HG03039 (cell line): ENCODE results near the gene ATG5.
"Not testable (repeated sequence)": the region's sequence is repeated elsewhere in the genome, so short reads cannot be mapped to it uniquely, and the experiment has no call there.

Experiments used
- ATAC-seq: cut with Tn5 transposase; IDR thresholded peaks from one replicate; pipeline ENCODE4 v1.9.1; 2021; ENCODE audit warnings: mild to moderate bottlenecking, moderate library complexity; ENCODE audit not compliant: unreplicated experiment

Gene ATG5

DNA sequence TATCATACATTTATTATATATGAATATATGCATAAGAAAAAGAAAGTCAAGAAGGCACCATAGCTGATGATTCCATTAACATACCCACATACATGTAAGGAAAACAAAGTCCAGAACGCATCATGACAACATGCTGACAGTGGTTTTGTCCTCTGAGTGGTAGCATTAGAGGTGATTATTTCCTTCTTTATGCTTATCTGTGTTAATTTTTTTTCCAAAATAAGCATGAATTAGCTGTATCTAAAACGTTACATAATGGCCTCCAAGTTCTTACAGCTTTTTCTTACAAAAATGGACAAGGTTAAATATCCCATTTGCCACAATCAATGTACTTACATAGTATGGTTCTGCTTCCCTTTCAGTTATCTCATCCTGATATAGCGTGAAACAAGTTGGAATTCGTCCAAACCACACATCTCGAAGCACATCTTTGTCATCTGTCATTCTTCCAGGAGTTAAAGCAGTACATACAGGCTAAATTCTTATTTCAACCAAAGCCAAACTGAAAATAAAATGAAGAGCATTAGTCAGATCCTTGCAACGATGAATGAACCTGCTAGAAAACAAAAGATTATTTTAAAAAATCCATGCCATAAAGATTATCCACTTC lies 9.7 kb downstream of the ATG5 start:
- no peak for ATAC-seq

DNA sequence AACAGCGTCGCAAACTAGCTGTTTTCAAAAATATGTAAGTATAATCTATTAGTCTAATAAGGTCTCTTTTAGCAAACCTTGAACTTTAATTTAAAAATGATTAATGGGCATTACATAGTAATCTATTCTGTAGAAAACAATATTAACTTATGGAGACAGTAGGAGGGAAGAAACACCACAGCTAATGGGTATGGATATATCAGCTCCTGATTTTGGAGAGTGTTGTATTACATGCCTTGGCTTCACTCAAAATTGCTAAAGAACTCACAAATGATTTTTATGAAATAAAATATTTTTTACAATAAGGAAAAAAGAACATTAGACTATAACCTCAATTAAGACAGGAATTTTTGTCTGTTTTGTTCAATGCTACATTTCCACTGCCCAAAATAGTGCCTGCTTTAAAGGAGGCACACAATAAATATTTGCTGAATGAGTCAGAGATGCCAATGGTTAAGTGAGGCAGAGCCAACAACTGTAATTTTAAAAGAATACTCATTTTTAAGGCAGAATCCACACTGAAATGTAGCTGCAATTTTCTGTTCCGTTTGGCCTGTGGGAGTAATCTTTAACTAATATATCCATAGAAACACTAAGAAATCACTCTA lies 15.7 kb downstream of the ATG5 start:
- ATAC-seq: no peak

DNA sequence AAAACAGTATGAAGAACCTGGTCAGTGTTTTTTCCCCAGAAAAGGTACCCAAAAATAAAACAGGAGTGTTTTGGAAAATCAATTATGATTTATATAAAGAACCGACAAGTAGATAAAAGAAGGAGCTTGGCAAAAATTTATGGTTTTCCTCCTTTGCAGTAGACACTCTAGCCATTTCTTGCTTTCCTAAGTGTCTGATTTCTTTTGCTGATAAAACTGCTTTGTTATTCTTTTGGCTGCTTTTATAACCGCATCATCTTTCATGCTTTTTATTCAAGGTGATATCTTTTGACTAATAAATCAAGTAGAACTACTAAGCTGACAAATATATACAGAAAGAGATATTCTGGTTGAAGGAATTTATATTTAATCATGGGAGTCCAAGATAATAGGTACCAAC lies 16.6 kb downstream of the ATG5 start:
- ATAC-seq: no peak

DNA sequence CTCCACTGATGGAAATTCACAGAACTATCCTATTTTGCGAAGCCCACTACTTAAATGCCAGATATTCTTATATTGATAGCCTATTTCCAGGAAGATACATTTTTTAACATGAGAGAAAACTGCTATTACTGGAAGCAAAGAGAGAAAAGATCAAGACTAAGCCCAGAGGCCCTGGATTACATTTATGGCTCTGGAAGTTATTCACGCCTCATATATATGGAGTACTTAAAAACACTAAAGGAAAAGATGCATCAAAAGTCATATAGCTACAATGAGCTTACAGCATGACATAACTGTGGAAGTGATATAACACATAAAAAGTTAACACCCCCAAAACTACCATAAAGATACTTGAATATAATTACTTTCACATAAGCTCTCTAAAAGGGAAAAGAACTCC lies 19.8 kb downstream of the ATG5 start:
- ATAC-seq: no peak

DNA sequence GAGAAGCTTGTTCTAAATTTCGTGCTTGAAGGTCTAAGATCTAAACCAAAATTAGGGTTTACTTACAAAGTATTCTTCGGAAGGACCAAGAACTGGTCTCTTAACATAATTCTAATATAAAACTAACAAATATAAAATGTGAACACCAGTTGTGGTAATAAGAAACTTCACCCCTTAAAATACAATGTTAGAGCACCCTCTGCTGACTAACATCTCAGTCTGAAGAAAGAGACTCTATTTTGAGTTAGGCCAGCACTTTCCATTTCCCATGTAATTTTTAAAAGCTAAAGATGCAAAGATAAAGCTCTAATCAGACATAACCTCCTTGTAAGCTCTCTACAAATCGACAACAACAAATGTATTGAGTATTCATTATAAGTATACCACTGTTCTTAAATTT lies 24.6 kb downstream of the ATG5 start:
- no peak for ATAC-seq

DNA sequence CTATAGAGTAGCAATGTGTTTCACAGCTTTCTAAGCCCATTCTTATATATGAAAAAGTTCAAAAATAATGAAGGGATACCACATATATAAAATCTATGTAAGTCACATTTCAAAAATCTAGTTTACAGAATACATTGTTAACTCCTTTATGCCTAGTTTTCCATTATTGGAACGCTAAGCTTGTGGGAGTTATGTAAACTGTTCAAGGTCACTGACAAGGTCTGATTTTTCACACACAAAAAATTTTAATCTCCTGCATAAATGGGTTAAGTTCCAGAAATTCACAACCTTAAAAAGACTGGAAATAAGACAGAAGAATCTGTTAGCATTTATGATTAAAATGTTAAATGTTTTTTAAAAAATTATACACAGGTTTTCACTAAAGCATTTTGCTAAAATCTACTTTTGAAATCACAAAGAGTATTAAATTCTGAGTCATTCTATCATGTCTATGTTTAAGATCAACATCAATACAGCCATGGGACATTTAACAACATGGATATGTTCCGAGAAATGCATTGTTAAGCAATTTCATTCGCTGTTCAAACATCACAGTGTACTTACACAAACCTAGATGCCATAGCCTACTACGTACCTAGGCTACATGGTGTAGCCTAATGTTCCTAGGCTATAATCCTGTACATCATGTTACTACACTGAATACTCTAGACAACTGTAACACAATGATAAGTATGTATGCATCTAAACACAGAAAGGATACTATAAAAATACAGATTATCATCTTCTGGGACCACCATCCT lies 25.4 kb downstream of the ATG5 start:
- no peak for ATAC-seq

DNA sequence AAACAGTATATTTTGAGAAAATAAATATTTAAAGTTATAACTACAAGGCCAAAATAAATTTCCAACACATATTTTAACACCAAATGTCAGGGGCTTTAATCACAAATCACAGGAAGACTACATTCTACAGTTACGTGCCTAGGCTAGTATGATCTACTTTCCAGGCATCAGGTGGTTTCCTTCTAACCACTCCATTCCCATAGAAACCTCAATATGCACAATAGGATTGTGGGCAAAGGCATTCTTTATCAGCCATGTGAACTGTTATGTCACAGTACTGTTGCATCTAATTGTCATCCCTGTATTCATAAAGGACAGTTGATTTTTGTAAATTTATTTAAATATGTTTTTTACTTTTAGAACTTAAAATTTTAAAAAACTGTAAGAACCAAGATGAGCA lies 32.4 kb downstream of the ATG5 start:
- no peak for ATAC-seq

DNA sequence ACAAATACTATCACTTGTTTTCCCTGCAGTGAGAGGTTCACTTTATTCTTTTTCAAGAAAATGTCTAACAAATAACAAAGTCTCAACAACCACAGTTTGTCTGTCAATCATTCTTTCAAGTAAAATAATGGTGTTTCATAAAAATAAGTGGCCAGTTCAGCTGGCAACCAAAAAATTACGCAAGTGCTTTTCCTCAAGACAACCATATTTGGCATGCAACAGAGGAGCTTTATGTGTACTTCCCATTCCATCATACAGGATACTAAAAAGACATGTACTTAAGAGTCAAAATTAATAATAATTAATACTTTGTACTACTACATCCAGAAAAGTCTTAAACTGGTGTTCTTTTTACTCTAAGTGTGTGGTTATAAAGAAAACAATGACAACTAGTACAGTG lies 34.6 kb downstream of the ATG5 start:
- no peak for ATAC-seq

DNA sequence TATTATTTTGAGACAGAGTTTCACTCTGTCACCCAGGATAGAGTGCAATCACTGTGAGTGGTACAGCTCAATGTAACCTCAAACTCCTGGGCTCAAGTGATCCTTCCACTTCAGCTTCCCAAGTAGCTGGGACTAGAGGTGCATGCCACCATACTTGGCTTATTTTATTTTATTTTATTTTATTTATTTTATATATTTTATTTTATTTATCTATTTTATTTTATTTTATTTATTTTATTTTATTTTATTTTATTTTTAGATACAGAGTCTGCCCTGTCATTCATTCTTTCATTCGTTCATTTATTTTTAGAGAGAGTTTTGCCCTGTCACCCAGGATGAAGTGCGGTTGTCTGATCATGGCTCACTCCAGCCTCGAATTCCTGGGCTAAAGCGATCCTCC lies 35.5 kb downstream of the ATG5 start:
- no peak for ATAC-seq

DNA sequence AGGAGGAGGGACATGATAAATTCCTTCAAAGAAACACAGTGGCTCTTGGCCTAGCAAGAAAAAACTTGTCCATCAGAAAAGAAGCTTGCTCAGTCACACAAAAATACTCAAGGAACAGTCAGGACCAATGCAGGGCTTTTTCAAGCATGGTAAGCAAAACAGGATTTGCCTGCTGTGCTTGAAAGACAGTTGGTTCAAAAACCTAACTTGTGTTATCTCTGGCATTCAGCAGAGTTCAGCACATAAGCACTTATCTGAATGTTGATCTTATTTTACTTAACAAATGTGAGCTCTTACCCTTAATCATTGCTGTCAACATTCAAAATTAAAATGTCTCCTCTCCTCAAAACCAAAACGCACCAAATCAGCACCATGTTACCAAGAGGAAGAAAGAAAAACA lies 38.3 kb downstream of the ATG5 start:
- no peak for ATAC-seq

DNA sequence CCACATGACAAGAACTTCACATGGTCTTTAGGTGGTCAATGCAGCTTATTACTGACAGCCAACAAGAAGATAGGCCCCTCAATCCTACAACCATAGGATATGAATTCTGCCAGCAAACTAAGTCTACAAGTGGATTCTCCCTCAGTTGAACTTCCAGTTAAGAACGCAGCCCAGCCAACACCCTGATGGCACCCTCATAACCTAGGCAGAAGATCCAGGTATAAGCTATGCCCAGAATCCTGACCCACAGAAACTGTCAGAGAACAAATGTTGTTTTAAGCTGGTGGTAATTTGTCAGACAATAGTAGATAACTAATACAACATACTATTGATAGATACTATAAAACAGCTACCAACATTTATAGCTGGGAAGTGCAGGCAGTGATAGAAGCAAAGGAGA lies 38.8 kb downstream of the ATG5 start:
- no peak for ATAC-seq

DNA sequence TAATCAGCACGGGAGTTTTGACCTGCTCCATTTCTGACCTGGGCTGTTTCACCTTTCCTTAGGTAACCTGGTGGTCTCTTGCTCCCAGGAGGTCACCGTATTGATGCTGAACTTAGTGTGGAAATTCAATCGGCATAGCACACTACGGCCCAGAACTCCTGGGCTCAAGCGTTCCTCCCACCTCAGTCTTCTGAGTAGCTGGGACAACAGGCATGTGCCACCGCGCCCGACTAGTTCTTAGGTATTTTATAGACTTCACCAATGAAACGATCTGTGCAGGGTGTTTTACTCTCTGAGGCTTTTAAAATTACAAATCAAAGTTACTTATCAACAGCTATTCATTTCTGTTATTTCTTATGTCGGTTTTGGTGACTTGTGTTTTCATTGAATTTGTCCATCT lies 42.1 kb downstream of the ATG5 start:
- no peak for ATAC-seq

DNA sequence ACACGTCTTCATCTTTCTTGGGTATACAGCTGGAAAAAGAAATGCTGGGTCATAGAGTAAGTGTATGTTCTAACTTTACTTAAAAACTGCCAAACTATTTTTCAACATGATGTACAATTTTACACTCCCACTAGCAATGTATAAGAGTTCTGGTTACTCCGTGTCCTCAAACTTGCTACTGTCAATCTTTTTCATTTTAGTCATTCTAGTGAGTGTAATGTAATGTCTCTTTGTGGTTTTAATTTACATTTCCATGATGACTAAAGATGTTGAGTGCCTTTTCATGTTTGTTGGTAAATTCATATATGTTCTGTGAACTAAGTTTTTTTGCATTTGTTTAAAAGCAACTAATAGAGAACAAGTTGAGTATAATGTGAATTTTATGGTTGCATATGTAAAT lies 43.9 kb downstream of the ATG5 start:
- ATAC-seq: no peak

DNA sequence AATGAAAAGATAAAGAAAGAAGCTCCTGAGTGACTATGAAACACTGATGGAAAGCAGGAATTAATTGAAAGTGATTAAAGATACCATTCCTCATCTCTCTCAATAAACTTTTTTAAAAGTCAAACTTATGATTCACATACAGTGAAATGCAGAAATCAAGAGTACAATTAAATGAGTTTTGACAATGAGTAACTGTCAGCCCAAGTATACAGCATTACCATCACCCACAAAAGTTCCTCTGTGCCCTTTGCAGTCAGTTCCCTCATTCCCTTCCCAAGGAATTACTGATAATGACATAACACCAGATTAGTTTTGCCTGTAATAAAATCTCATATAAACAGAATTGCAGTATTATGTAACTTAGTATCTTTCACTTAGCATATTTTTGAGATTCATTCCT lies 44.5 kb downstream of the ATG5 start:
- no peak for ATAC-seq

DNA sequence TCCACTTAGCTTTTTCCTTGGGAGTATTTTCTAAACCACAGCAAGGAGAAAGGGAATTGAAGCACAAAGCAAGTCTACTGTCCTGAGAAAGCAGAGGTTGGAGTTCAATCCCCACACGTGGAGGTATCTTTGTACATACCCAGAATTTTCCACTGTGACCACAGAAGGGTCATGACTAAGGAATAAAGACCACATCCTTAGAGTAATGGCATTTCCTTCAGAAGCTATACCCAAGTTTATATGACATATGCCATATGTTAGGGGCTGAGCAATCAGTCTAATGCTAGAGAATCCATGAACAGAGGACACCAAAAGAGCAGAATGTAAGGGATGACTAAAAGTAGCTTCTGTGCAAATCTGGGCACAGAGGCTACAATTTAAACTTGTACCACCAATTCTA lies 46.4 kb downstream of the ATG5 start:
- ATAC-seq: no peak

DNA sequence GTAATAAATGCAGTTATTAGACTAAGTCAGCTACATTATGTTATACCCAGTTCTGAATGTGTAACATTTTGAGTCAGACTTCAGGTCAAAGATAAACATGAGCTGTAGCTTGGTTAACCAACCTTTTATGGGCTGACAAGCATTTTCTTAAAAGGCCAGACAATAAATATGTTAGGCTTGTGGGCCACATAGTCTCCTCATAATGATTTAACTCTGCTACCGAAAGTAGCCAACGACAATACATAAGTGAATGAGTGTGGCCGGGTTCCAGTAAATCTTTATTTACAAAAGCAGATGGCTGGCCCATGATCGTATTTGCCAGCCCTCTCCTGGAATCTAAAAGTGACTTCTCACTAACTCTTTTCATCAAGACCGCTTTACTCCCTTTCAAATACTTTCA lies 49.9 kb downstream of the ATG5 start:
- no peak for ATAC-seq

DNA sequence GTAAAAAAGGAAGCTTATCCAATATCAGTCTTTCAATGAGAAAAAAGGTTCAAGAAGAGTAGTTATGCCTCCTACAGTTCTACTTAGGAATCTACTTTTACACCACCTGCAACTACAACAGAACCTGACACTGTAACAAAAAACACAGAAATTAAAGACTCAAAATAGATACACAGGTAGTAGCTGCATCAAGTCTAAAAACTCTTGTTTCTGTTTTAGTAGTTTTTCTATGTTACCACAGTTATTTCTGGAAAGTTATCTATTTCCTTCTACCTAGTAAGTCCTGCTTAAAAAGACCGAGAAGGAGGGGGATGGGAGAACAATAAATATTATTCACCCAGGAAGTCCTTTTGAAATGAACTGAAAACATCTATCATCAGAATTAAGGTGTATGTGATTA lies 52.5 kb downstream of the ATG5 start:
- ATAC-seq: no peak

DNA sequence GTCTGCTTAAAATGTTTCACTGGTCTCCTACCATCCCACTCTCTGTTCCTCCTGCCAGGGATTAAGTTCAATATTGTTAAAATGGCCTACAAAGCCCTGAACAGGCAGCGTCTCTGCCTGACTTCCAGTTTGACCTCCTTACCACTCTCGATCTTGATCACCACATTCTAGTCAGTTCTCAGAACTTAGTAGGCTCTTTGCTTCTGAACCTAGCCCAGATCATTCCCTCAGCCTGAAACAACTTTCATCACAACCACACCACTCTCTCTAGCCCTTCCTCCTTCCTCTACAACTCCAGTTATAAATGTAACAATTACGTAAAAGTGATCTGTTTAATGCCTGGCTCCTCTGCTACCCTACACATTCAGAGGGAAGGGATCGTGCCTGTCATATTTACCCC lies 53.3 kb downstream of the ATG5 start:
- ATAC-seq: no peak

DNA sequence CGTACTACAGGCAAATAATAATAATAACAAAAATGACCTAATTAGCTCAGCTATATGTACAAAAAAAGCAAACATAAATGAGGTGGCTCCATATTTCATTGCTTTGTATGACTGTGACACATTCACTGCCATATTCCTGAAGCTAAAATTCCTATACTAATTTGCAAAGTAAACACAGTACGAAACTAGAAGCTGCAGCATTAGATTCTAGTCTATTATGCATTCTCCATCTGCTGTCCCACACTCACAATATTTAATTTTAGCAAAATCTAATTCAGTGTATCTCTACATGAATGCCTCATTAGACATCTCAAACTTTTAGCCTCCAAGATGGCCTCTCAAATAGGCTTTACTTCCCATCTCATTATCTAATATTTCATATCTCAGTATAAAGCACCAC lies 55.1 kb downstream of the ATG5 start:
- no peak for ATAC-seq

DNA sequence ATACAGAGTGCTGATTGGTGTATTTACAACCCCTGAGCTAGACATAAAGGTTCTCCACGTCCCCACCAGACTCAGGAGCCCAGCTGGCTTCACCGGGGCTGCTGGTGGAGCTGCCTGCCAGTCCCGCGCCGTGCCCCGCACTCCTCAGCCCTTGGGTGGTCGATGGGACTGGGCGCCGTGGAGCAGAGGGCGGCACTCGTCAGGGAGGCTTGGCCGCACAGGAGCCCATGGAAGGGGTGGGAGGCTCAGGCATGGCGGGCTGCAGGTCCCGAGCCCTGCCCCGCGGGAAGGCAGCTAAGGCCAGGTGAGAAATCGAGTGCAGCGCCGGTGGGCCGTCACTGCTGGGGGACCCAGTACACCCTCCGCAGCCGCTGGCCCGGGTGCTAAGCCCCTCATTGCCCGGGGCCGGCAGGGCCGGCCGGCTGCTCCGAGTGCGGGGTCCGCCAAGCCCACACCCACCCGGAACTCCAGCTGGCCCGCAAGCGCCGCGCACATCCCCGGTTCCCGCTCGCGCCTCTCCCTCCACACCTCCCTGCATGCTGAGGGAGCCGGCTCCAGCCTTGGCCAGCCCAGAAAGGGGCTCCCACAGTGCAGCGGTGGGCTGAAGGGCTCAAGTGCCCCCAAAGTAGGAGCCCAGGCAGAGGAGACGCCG lies 56.2 kb downstream of the ATG5 start:
- not testable (repeated sequence) for ATAC-seq

DNA sequence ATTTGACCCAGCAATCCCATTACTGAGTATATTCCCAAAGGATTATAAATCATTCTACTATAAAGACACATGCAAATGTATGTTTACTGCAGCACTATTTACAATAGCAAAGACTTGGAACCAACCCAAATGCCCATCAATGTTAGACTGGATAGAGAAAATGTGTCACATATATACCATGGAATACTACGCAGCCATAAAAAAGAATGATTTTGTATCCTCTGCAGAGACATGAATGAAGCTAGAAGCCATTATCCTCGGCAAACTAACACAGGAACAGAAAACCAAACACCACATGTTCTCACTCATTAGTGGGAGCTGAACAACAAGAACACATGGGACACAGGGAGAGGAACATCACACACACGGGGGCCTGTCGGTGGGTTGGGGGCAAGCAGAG lies 57.1 kb downstream of the ATG5 start:
- ATAC-seq: not testable (repeated sequence)

DNA sequence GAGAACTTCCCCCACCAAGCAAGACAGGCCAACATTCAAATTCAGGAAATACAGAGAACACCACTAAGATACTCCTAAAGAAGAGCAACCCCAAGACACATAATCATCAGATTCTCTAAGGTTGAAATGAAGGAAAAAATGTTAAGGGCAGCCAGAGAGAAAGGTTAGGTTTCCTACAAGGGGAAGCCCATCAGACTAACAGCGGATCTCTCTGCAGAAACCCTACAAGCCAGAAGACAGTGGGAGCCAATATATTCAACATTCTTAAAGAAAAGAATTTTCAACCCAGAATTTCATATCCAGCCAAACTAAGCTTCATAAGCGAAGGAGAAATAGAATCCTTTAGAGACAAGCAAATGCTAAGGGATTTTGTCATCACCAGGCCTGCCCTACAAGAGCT lies 61.1 kb downstream of the ATG5 start:
- not testable (repeated sequence) for ATAC-seq
